Activated T-helper 1 cell treated with anti-CD3 and anti-CD28 coated beads, Interleukin-2, amount 50 U/mL, for 16 hours (primary cell): ENCODE data around the gene HSFX4.
"Not testable (repeated sequence)": the region's sequence is repeated elsewhere in the genome, so short reads cannot be mapped to it uniquely, and the experiment has no call there.

ENCODE experiments used
- DNase-seq, 2 donors: peaks; one replicate each; pipeline ENCODE4 v3.0.0-alpha.2; 2020; ENCODE audit warnings: low read depth in 1 of 2, low spot score in 1 of 2

The HSFX4 gene

DNA sequence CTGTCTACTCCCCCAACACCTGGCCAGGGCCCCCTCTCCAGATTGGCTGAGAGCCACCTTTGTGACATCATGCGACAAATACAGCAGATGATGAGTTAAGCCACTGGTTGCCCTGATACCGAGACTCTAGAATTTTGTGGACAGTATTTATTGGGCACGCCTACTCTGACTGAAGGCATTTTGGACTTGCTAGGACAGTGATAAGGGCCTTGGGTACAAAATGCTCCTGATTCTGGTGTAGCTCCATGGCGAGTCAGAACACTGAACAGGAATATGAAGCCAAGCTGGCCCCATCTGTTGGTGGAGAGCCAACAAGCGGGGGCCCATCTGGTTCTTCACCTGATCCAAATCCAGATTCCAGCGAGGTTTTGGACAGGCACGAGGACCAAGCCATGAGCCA, at the start of gene HSFX4:
TSS of gene HSFX4 (plus strand) at position 174 of the 400 bp plus-strand sequence. CDS start at position 246, 72 bp downstream.
- DNase-seq = not testable (repeated sequence)

- DNase-seq = no peak
These were observed 48.2 kb upstream of the HSFX4 start, which contains the start of gene MAGEA8 for GRCh38 chrX:149881081-149881711. TSS of gene MAGEA8 (plus strand) at chrX:149881183. CDS start at chrX:149884273, 3,090 bp downstream.

GRCh38 chrX:149890828-149891227, 38.5 kb upstream of the HSFX4 start:
- not testable (repeated sequence) for DNase-seq

GRCh38 chrX:149898554-149898953, 30.8 kb upstream of the HSFX4 start:
- no peak for DNase-seq

- DNase-seq = no peak
These were observed 25.3 kb upstream of the HSFX4 start for GRCh38 chrX:149903889-149904748.

DNA sequence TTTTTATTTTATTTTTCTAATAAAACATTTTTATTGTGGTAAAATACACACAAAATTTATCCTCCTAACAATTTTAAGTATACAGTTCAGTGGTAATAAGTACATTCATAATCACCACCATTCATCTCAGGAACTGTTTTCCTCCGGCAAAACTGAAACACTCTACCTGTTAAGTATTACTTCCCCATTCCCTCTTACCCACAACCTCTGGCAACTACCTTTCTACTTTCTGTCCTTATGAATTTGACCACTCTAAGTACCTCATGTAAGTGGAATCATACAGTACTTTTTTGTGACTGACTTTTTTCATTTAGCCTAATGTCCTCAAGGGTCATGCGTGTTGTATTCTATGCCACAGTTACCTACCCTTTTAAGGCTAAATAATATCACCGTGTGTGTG, 21.1 kb upstream of the HSFX4 start:
- no peak for DNase-seq

DNA sequence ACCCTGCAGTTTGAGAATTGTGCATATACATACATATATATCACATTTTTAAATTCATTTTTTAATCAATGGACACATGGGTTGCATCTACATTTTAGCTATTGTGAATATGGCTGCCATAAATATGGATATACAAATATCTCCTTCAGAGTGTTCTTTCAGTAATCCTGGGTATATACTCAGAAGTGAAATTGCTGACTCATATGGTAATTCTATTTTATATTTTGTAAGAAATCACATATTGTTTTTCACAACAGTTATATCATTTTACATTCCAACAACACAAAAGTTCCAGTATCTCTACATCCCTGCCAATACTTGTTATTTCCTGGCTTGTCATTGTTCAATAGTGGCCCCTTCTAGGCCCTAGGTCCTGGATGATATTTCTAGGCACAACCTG, 20.6 kb upstream of the HSFX4 start:
- no peak for DNase-seq

DNA sequence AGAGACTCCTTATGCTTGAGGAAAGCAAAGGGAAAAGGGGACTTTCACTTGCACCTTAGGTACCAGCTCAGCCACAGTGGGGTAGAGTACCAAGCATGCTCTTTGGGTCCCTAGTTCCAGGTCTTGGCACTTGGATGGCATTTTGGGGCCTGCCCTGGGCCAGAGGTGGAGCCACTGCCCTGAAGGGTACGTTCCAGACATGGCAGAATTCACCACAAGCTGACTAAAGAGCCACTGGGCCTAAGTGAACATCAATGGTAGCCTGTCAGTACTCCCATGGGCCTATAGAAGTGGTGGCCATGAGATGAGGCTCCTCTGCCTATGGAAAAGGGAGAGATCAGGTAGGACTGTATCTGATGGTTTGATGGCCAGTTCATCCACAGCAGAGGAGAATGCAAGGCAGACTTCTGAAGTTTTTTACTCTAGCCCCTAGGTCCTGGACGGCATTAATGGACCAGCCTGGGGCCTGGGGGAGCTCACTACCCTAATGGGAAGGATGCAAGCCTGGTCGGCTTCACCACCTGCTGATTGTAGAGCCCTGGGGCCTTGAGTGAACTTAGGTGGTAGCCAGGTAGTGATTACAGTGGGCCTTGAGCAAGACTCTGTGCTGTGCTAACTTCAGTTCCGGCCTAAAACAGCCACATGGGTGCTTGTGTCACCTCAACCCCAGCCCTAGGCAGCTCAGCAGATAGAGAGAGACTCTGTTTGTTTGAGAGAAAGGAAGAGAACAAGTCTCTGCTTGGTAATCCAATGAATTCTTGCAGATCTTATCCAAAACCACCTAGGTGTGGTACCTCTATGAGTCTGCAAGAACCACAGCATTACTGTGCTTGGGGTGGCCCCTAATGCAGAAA, 19.8 kb upstream of the HSFX4 start:
- no peak for DNase-seq

DNA sequence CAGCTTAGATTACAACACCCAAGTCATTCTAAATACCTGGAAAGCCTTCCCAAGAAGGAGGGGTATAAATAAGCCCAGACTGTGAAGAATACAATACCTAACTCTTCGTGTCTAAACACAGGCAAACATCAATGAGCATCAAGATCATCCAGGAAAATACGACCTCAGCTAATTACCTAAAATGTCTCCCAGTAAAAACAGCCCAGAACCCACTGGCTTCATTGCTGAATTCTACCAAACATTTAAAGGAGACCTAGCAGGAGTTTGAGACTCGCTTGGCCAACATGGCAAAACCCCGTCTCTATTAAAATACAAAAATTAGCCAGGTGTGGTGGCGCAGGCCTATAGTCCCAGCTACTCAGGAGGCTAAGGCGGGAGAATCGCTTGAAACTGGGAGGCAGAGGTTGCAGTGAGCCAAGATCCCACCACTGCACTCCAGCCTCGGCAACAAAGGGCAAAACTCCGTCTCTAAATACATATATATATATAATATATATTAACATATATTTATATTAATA, 19.1 kb upstream of the HSFX4 start:
- no peak for DNase-seq

DNA sequence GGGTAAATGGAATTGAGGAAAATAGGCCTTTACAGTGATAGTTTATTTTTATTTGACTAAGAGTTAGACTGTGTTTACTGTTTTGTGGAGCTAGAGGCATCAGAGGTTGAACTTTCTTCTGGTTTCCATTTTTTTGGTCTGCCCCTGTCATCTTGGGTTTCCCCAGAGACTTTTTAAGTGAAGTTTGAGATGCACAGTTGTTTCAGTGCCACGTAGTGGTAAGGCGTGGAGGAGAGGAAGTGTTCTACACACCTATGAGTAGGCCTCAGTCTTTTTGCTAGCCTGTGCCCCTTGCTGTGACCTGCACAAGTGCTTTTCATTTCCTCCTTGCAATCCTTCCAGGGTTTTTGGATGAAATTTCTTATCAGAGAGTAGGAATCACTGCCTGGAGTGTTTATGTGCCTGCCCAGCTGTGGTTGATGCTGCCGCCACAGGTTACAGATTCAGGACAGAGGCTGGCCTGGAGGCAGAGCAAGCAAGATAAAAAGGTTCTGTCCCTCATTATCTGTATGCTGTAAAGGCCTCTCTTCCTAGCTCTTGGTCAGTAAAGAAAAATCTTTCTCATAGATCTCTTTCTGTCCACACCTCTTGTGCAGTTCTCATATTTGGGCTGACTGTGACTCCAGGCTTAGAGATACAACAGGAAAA, 12.5 kb upstream of the HSFX4 start:
- no peak for DNase-seq

- DNase-seq = not testable (repeated sequence)
These were observed 5.5 kb upstream of the HSFX4 start for GRCh38 chrX:149923836-149924235.

DNA sequence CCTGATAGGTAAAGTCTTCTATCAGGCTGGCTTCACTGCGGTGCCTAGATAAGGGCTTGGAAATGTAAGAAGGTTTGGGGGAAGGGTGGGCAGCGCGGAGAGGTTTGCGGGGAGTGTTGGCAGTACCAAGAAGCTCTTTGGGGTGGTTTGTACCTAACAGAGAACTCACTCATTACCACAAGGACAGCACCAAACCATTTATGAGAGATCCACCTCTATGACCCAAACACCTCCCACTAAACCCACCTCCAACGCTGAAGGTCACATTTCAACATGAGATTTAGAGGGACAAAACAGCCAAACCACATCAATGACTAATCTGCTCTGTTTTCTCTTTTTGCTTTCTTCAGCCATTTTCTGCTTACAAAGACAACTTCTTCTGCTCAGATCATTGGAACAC, 4.9 kb upstream of the HSFX4 start:
- not testable (repeated sequence) for DNase-seq

GRCh38 chrX:149927245-149927963, 2.0 kb upstream of the HSFX4 start:
- DNase-seq = not testable (repeated sequence)

GRCh38 chrX:149927964-149928258, 1.5 kb upstream of the HSFX4 start:
- DNase-seq = not testable (repeated sequence)

- DNase-seq = not testable (repeated sequence)
These were observed 738 bp upstream of the HSFX4 start for GRCh38 chrX:149928635-149929034.

GRCh38 chrX:149931355-149931754, 2.0 kb downstream of the HSFX4 start:
- not testable (repeated sequence) for DNase-seq

DNA sequence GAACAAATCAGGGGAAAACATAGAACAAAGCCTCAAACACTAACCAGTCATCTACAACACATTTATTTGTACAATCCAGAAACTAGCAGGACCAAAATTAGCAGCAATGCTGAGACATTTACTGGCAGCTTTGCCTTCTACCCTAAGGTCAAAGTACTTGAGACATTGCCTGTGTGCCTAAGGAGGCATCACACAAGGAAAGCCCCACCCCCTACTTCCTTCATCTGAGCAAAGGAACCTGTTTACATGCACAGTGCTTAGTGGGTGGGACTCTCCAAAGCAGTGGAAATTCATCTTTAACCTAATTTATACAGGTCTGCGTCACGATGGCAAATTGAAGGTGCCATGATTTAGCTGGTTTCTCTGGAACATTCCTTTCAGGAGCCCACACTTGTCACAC, 2.8 kb downstream of the HSFX4 start:
- DNase-seq = not testable (repeated sequence)

GRCh38 chrX:149932970-149933369, 3.6 kb downstream of the HSFX4 start:
- not testable (repeated sequence) for DNase-seq

- not testable (repeated sequence) for DNase-seq
These were observed 4.2 kb downstream of the HSFX4 start for GRCh38 chrX:149933547-149933946.

DNA sequence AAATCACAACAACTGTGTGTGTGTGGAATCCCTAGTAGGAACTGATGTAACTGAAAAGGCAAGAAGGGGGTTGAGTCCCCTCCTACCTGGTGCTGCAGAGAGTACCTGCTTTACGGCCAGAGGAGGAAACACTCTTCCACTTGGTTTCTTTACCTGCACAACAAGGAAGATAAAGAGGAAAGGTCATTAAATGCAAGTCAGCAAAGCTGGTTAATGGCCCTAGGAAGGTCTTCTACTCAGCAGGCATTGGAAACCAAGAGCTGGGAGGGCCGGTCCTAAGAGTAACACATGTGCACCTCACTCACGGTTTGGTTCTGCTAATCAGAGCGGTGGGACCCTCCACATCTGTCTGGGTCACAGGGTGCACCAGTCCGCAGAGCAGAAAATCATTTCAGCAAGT, 8.0 kb downstream of the HSFX4 start:
- DNase-seq = not testable (repeated sequence)
